ENCODE data around the gene RFC4.

Gene RFC4

GRCh38 chr3:186754871-186755270 lies 51.4 kb downstream of the RFC4 start:
- Mint-ChIP-seq H3K4me1 (ENCODE audit: low read depth) (peaks cover 14% of the 10 kb centered on the region), H3K9me3 (no peaks in the 10 kb centered on the region), H3K4me3 (no peak overlapping the region), H3K27me3 (no peaks in the 10 kb centered on the region), H3K27ac (no peak overlapping the region), H3K36me3 (ENCODE audit: low read depth) (no peaks in the 10 kb centered on the region)

- H3K36me3 Mint-ChIP-seq (ENCODE audit: low read depth): no peaks in the 10 kb centered on the region
- no peak overlapping the region for H3K27ac Mint-ChIP-seq
- no peak overlapping the region for H3K4me3 Mint-ChIP-seq
- no peaks in the 10 kb centered on the region for H3K27me3 Mint-ChIP-seq
- peaks cover 14% of the 10 kb centered on the region for H3K4me1 Mint-ChIP-seq (ENCODE audit: low read depth)
- no peaks in the 10 kb centered on the region for H3K9me3 Mint-ChIP-seq
Measured at GRCh38 chr3:186754006-186754405, 52.3 kb downstream of the RFC4 start.

- no peak overlapping the region for H3K4me3 Mint-ChIP-seq
- H3K27ac Mint-ChIP-seq: no peak overlapping the region
- H3K9me3 Mint-ChIP-seq: no peaks in the 10 kb centered on the region
- peaks cover 14% of the 10 kb centered on the region for H3K4me1 Mint-ChIP-seq (ENCODE audit: low read depth)
- no peaks in the 10 kb centered on the region for H3K27me3 Mint-ChIP-seq
- H3K36me3 Mint-ChIP-seq (ENCODE audit: low read depth): no peaks in the 10 kb centered on the region
Measured at GRCh38 chr3:186751480-186751879, 54.8 kb downstream of the RFC4 start.

- no peaks in the 10 kb centered on the region for H3K9me3 Mint-ChIP-seq
- H3K4me1 Mint-ChIP-seq (ENCODE audit: low read depth): peaks cover 14% of the 10 kb centered on the region
- no peak overlapping the region for H3K4me3 Mint-ChIP-seq
- H3K27me3 Mint-ChIP-seq: no peaks in the 10 kb centered on the region
- no peak overlapping the region for H3K27ac Mint-ChIP-seq
- no peaks in the 10 kb centered on the region for H3K36me3 Mint-ChIP-seq (ENCODE audit: low read depth)
Measured at GRCh38 chr3:186750316-186750715, 56.0 kb downstream of the RFC4 start.

- Mint-ChIP-seq H3K4me1 (ENCODE audit: low read depth) (no peaks in the 10 kb centered on the region), H3K36me3 (ENCODE audit: low read depth) (peaks cover 7% of the 10 kb centered on the region), H3K27me3 (no peaks in the 10 kb centered on the region), H3K4me3 (no peak overlapping the region), H3K27ac (no peak overlapping the region), H3K9me3 (no peaks in the 10 kb centered on the region)
Measured at GRCh38 chr3:186746008-186746407, 60.3 kb downstream of the RFC4 start.

- H3K9me3 Mint-ChIP-seq: no peaks in the 10 kb centered on the region
- H3K27ac Mint-ChIP-seq: no peak overlapping the region
- H3K4me3 Mint-ChIP-seq: no peak overlapping the region
Measured at GRCh38 chr3:186743666-186744065, 62.6 kb downstream of the RFC4 start.

GRCh38 chr3:186742618-186743380 lies 63.5 kb downstream of the RFC4 start:
- Mint-ChIP-seq H3K27me3 (no peaks in the 10 kb centered on the region), H3K27ac (no peak overlapping the region), H3K36me3 (ENCODE audit: low read depth) (peaks cover 7% of the 10 kb centered on the region), H3K9me3 (no peaks in the 10 kb centered on the region), H3K4me1 (ENCODE audit: low read depth) (no peaks in the 10 kb centered on the region), H3K4me3 (no peak overlapping the region)

More at GRCh38 chr3:186743666-186744065, 62.6 kb downstream of the RFC4 start:
- Mint-ChIP-seq H3K36me3 (ENCODE audit: low read depth) (peaks cover 7% of the 10 kb centered on the region), H3K27me3 (no peaks in the 10 kb centered on the region), H3K4me1 (ENCODE audit: low read depth) (no peaks in the 10 kb centered on the region)
